CD14-positive monocyte (primary cell): Measurements from ENCODE around the gene CEND1. TPM values are rescaled to one million over a fixed set of nuclear protein-coding genes. Genes with fewer than 3 reads are reported as not detected.

Experiments used
- DNase-seq, 3 donors: peaks; one replicate each; pipeline ENCODE4 v3.0.0-alpha.2; 2011 to 2022
- H2AFZ ChIP-seq: 2 replicates; pipeline ENCODE4 v1.6.0; 2012; ENCODE audit warnings: mild to moderate bottlenecking, low read depth, low read length, inconsistent platforms; ENCODE audit not compliant: insufficient read depth, poor library complexity, severe bottlenecking
- H3K27ac ChIP-seq, 2 donors: 1 replicate in 1 of 2; 2 replicates in 1 of 2; pipeline ENCODE4 v1.5.1; 2012 to 2013; ENCODE audit warnings: low read length in 2 of 2, control low read depth in 1 of 2, inconsistent platforms in 1 of 2, low read depth in 1 of 2, mild to moderate bottlenecking in 1 of 2
- H3K27me3 ChIP-seq, 2 donors: one replicate each; pipeline versions ENCODE4 v1.6.0 to v1.6.1; 2011 to 2013; ENCODE audit warnings: low read length in 2 of 2; ENCODE audit not compliant: control insufficient read depth in 2 of 2, insufficient read depth in 2 of 2
- H3K36me3 ChIP-seq, 2 donors: replicated peaks in 1 of 2; 1 replicate in 1 of 2; 2 replicates in 1 of 2; pipeline versions ENCODE4 v1.5.1 to v1.6.1; 2012 to 2013; ENCODE audit warnings: low read length in 2 of 2, control low read depth in 1 of 2, inconsistent platforms in 1 of 2, mild to moderate bottlenecking in 1 of 2; ENCODE audit not compliant: insufficient read depth in 2 of 2, control insufficient read depth in 1 of 2
- H3K4me1 ChIP-seq, 2 donors: 1 replicate in 1 of 2; 2 replicates in 1 of 2; pipeline versions ENCODE4 v1.5.1 to v1.6.1; 2012 to 2013; ENCODE audit warnings: low read length in 2 of 2, control low read depth in 1 of 2, inconsistent platforms in 1 of 2, mild to moderate bottlenecking in 1 of 2, moderate library complexity in 1 of 2; ENCODE audit not compliant: insufficient read depth in 2 of 2, control insufficient read depth in 1 of 2
- H3K4me2 ChIP-seq: replicated peaks from 2 replicates; pipeline ENCODE3; 2012; ENCODE audit warnings: low read length, moderate library complexity, mild to moderate bottlenecking; ENCODE audit not compliant: poor library complexity, severe bottlenecking; ENCODE audit errors: extremely low read depth
- H3K4me3 ChIP-seq, 3 experiments: fragments of 200-600 bp in 1 of 3; sonication (generic) in 1 of 3; replicated peaks in 1 of 3; 1 replicate in 2 of 3; 2 replicates in 1 of 3; pipeline ENCODE4 v1.5.1; 2011 to 2013; ENCODE audit warnings: low read length in 3 of 3, mild to moderate bottlenecking in 3 of 3, control low read depth in 2 of 3, low read depth in 2 of 3, inconsistent platforms in 1 of 3, moderate library complexity in 1 of 3
- H3K79me2 ChIP-seq: 2 replicates; pipeline ENCODE4 v1.6.0; 2012; ENCODE audit warnings: mild to moderate bottlenecking, control low read depth, inconsistent platforms, low read length, moderate library complexity; ENCODE audit not compliant: insufficient read depth
- H3K9ac ChIP-seq: 2 replicates; pipeline ENCODE4 v1.6.0; 2017; ENCODE audit warnings: low read length, mild to moderate bottlenecking; ENCODE audit not compliant: insufficient read depth, poor library complexity, severe bottlenecking
- H3K9me3 ChIP-seq, 2 donors: replicated peaks in 1 of 2; 1 replicate in 1 of 2; 2 replicates in 1 of 2; pipeline versions ENCODE4 v1.5.1 to v1.6.1; 2012 to 2013; ENCODE audit warnings: low read length in 2 of 2, control low read depth in 1 of 2; ENCODE audit not compliant: control insufficient read depth in 1 of 2, insufficient read depth in 1 of 2
- H4K20me1 ChIP-seq: 2 replicates; pipeline ENCODE4 v1.6.0; 2012; ENCODE audit warnings: mild to moderate bottlenecking, low read length, control low read depth, moderate library complexity; ENCODE audit not compliant: insufficient read depth
- H3K27ac Mint-ChIP-seq, 7 donors: one replicate each; pipeline ENCODE4 v1.8.0; 2020; ENCODE audit warnings: mild to moderate bottlenecking in 7 of 7, mixed read lengths in 7 of 7, moderate library complexity in 6 of 7, inconsistent platforms in 2 of 7
- H3K27me3 Mint-ChIP-seq, 3 donors: one replicate each; pipeline ENCODE4 v1.8.0; 2021 to 2022; ENCODE audit warnings: low read depth in 3 of 3, mild to moderate bottlenecking in 3 of 3, mixed read lengths in 3 of 3, moderate library complexity in 3 of 3, inconsistent platforms in 1 of 3
- H3K36me3 Mint-ChIP-seq, 2 donors: one replicate each; pipeline ENCODE4 v1.8.0; 2020; ENCODE audit warnings: mixed read lengths in 2 of 2, inconsistent platforms in 1 of 2, mild to moderate bottlenecking in 1 of 2
- H3K4me1 Mint-ChIP-seq: one replicate; pipeline ENCODE4 v1.8.0; 2020; ENCODE audit warnings: mild to moderate bottlenecking, mixed read lengths
- H3K4me3 Mint-ChIP-seq, 2 donors: one replicate each; pipeline ENCODE4 v1.8.0; 2020; ENCODE audit warnings: mild to moderate bottlenecking in 2 of 2, mixed read lengths in 2 of 2, moderate library complexity in 1 of 2
- H3K9me3 Mint-ChIP-seq, 7 donors: one replicate each; pipeline ENCODE4 v1.8.0; 2020 to 2022; ENCODE audit warnings: mixed read lengths in 7 of 7, mild to moderate bottlenecking in 6 of 7, moderate library complexity in 6 of 7, inconsistent platforms in 2 of 7
- CTCF ChIP-seq: fragments of 200-600 bp; IDR thresholded peaks from one replicate; pipeline ENCODE4 v1.8.0; 2022; ENCODE audit warnings: antibody characterized with exemption, mild to moderate bottlenecking
- WGBS: methylation state at CpG from one replicate; pipeline ENCODE4 v1.1.5; 2013; ENCODE audit warnings: missing lambda C conversion rate; ENCODE audit not compliant: insufficient coverage; 5-methylcytosine and 5-hydroxymethylcytosine counted together
- intact Hi-C, 2 donors: fragments of 100-400 bp; cut with micrococcal nuclease; formaldehyde crosslinking; loops; one replicate each; pipeline versions ENCODE4 v1.15.0 to v1.15.1; 2023
- polyA plus RNA-seq, 3 donors: library from polyadenylated mRNA; depleted of rRNA in 1 of 3; unstranded in 2 of 3; stranded (reverse) in 1 of 3; fragments of 300-500 nt in 2 of 3; fragments of >200 nt in 1 of 3; fragmentation: Illumina TruSeq in 2 of 3; gene quantifications; 1 replicate in 2 of 3; 2 replicates in 1 of 3; pipeline ENCODE4 v1.2.3, GENCODE V29; 2012 to 2021

CEND1 gene
- polyA plus RNA-seq, 3 donors = not detected

DNA sequence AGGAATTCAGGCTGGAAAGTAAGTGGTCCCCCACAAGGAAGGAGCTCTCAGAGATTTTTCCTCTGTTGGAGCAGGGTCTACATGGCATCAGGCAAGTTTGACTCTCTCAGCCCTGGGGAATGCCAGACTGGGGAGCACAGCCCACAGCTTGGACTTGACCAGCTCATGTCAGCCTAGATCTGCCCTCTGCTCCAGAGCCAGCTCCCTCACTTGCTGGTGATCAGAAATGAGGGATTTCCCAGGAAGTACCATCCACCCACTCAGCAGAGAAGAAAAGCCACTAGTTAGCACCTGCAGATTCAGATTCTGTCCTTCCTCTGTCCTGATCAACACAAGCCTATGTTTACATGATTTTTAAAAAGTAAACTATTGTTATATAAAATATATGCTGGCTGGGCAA lies 29.7 kb downstream of the CEND1 start:
- Mint-ChIP-seq H3K27ac (peak overlapping the region in 3 of 7 donors; percentile 19 to 72 (median 36)), H3K27me3 (no peaks in the 10 kb centered on the region), H3K4me1 (peaks cover 4% of the 10 kb centered on the region), H3K4me3 (no peak overlapping the region), H3K9me3 (peaks cover 0 to 3% (median 0%) of the 10 kb centered on the region in 7 donors), H3K36me3 (peaks cover 77 to 97% of the 10 kb centered on the region in 2 donors)
- H3K4me3 ChIP-seq = no peak overlapping the region
- H3K4me2 ChIP-seq = no peak overlapping the region
- no peak overlapping the region for H3K9ac ChIP-seq
- H3K27me3 ChIP-seq = no peaks in the 10 kb centered on the region
- TF ChIP-seq CTCF = no peak
- peaks cover 56% of the 10 kb centered on the region for H3K79me2 ChIP-seq
- intact Hi-C loops = no loop called here
- no peak overlapping the region for H2AFZ ChIP-seq
- peaks cover 90 to 98% of the 10 kb centered on the region in 2 donors for H3K36me3 ChIP-seq
- no peaks in the 10 kb centered on the region for H3K4me1 ChIP-seq
- no peaks in the 10 kb centered on the region for H3K9me3 ChIP-seq
- H3K27ac ChIP-seq = no peak overlapping the region
- peaks cover 99% of the 10 kb centered on the region for H4K20me1 ChIP-seq
- DNase-seq = no peak

GRCh38 chr11:749731-750130 lies 40.2 kb downstream of the CEND1 start:
- peak; percentile 62 to 79 (median 78) for DNase-seq
- peak overlapping the region; percentile 50 to 80 for H3K4me3 Mint-ChIP-seq
- H3K4me1 Mint-ChIP-seq = peaks cover 38% of the 10 kb centered on the region
- H3K9me3 ChIP-seq = no peaks in the 10 kb centered on the region
- peak overlapping the region; percentile 92 to 98 for H3K27ac ChIP-seq
- 10% methylated on average over 2 of the region's 2 CpGs for WGBS
- H3K9me3 Mint-ChIP-seq = no peaks in the 10 kb centered on the region
- no peak overlapping the region for H2AFZ ChIP-seq
- no peaks in the 10 kb centered on the region for H3K27me3 ChIP-seq
- peaks cover 83% of the 10 kb centered on the region for H3K79me2 ChIP-seq
- peak overlapping the region; percentile 91 to 97 (median 95) for H3K27ac Mint-ChIP-seq
- no peak for TF ChIP-seq CTCF
- H4K20me1 ChIP-seq = peaks cover 72% of the 10 kb centered on the region
- H3K36me3 ChIP-seq = peaks cover 10 to 16% of the 10 kb centered on the region in 2 donors
- peaks cover 8 to 29% of the 10 kb centered on the region in 2 donors for H3K36me3 Mint-ChIP-seq
- peak overlapping the region in 1 of 3 experiments; percentile 87 for H3K4me3 ChIP-seq
- intact Hi-C loops = loop anchor here in 1 of 2 donors (5.0 kb wide), 1 partner anchor 48 kb away; the partner anchor contains the start of gene SLC25A22
- peaks cover 33 to 60% of the 10 kb centered on the region in 2 donors for H3K4me1 ChIP-seq
- H3K27me3 Mint-ChIP-seq = no peaks in the 10 kb centered on the region
- peak overlapping the region; percentile 74 for H3K4me2 ChIP-seq
- H3K9ac ChIP-seq = peak overlapping the region; percentile 10
